OCI-LY7 (cell line): Measurements from ENCODE around the gene MAS1. TPM values are rescaled to one million over a fixed set of nuclear protein-coding genes. Genes with fewer than 3 reads are reported as not detected.

Experiments used
- BruUV-seq: library from RNA; stranded (reverse); fragments of 400-500 nt; replicated peaks from 2 replicates; lab custom pipeline; 2021; lab: Mats Ljungman, UMichigan
- CTCF ChIA-PET: fragments of 300-600 bp; sonication (Branson Sonifier 250); formaldehyde crosslinking; loops from one replicate; lab custom pipeline; 2022; ENCODE audit warnings: antibody characterized with exemption; ENCODE audit not compliant: unreplicated experiment; lab: Charles Lee
- POLR2A ChIA-PET: fragments of 300-600 bp; sonication (Branson Sonifier 250); formaldehyde crosslinking; loops from one replicate; lab custom pipeline; 2022; ENCODE audit warnings: antibody characterized with exemption; lab: Charles Lee
- DNase-seq: peaks from one replicate; pipeline ENCODE4 v3.0.0-alpha.2; 2015; ENCODE audit warnings: low spot score
- H2AFZ ChIP-seq: fragments of 200-600 bp; sonication (generic), shearing (Covaris generic); 2 replicates; pipeline ENCODE4 v1.6.1; 2014; ENCODE audit warnings: mild to moderate bottlenecking, antibody characterized with exemption, low read length, moderate library complexity
- H3K27ac ChIP-seq: fragments of 200-600 bp; sonication (generic); 2 replicates; pipeline ENCODE4 v1.5.1; 2014; ENCODE audit warnings: mixed run types, low read depth, mild to moderate bottlenecking, moderate library complexity, low read length, inconsistent platforms; ENCODE audit not compliant: poor library complexity, severe bottlenecking
- H3K36me3 ChIP-seq: fragments of 200-600 bp; sonication (generic); 2 replicates; pipeline ENCODE4 v1.6.1; 2014; ENCODE audit warnings: mild to moderate bottlenecking, antibody characterized with exemption, low read length, moderate library complexity, mixed read lengths; ENCODE audit not compliant: insufficient read depth
- H3K4me1 ChIP-seq: fragments of 200-600 bp; sonication (generic); 2 replicates; pipeline ENCODE4 v1.5.1; 2014; ENCODE audit warnings: mild to moderate bottlenecking, low read length; ENCODE audit not compliant: insufficient read depth, poor library complexity, severe bottlenecking
- H3K4me2 ChIP-seq: fragments of 200-600 bp; sonication (generic); 2 replicates; pipeline ENCODE4 v1.6.1; 2014; ENCODE audit warnings: mild to moderate bottlenecking, low read length
- H3K4me3 ChIP-seq: fragments of 200-600 bp; sonication (generic); 2 replicates; pipeline ENCODE4 v1.5.1; 2014; ENCODE audit warnings: mild to moderate bottlenecking, low read depth, low read length; ENCODE audit not compliant: poor library complexity, severe bottlenecking
- H3K79me2 ChIP-seq: fragments of 200-600 bp; sonication (generic); 2 replicates; pipeline ENCODE4 v1.6.1; 2016; ENCODE audit warnings: low read depth, mild to moderate bottlenecking, low read length, moderate library complexity, mixed read lengths; ENCODE audit not compliant: insufficient read depth
- H3K9me2 ChIP-seq: fragments of 200-600 bp; sonication (generic); 2 replicates; pipeline ENCODE4 v1.6.1; 2016; ENCODE audit warnings: mild to moderate bottlenecking, low read length, mixed read lengths; ENCODE audit not compliant: insufficient read depth
- H3K9me3 ChIP-seq: fragments of 200-600 bp; sonication (generic); 2 replicates; pipeline ENCODE4 v1.6.1; 2014; ENCODE audit warnings: mild to moderate bottlenecking, mixed run types, low read length, mixed read lengths
- H4K20me1 ChIP-seq: fragments of 200-600 bp; sonication (generic); 2 replicates; pipeline ENCODE4 v1.6.1; 2014; ENCODE audit warnings: mild to moderate bottlenecking, antibody characterized with exemption, low read length, moderate library complexity, mixed read lengths; ENCODE audit not compliant: insufficient read depth
- CTCF ChIP-seq: fragments of 200-600 bp; sonication (generic); conservative IDR thresholded peaks from 2 replicates; pipeline ENCODE4 v1.5.1; 2014; ENCODE audit warnings: mild to moderate bottlenecking, antibody characterized with exemption, low read length, moderate library complexity, mixed read lengths
- EZH2phosphoT487 ChIP-seq: fragments of 200-600 bp; sonication (generic); IDR thresholded peaks from 2 replicates; pipeline ENCODE4 v1.6.1; 2018; ENCODE audit warnings: low read depth, borderline replicate concordance, mild to moderate bottlenecking, mixed run types, antibody characterized with exemption, low read length, moderate library complexity, mixed read lengths
- intact Hi-C: fragments of 100-400 bp; cut with micrococcal nuclease; formaldehyde crosslinking; loops from one replicate; pipeline ENCODE4 v1.10.0; 2022; ENCODE audit not compliant: unreplicated experiment
- total RNA-seq, 2 experiments: library from RNA; depleted of rRNA in 1 of 2; stranded (reverse); fragments of >200 nt in 1 of 2; shearing (Covaris generic) in 1 of 2; gene quantifications; 2 replicates each; pipeline ENCODE4 v1.2.3, GENCODE V29; 2014 to 2022

Gene MAS1
- total RNA-seq, 2 experiments from 2014 or later = under 0.01 TPM; not detected in 1

- peak; percentile 58 for DNase-seq
- intact Hi-C loops = loop anchor here (1.0 to 2.0 kb wide), 3 partner anchors 62 to 162 kb away; partner anchors contain the start of gene MRPL18
- H4K20me1 ChIP-seq = no peaks in the 10 kb centered on the region
- ChIA-PET CTCF (interaction anchor here (0.6 kb wide), 1 partner anchor 679 kb away, joined by 3 read pairs; no protein-coding TSS in a partner anchor), POLR2A (interaction anchor here (0.7 kb wide), 1 partner anchor 19 kb away, joined by 3 read pairs; no protein-coding TSS in a partner anchor)
- H3K9me2 ChIP-seq = no peaks in the 10 kb centered on the region
- H2AFZ ChIP-seq = peak overlapping the region; percentile 45; the same call in 1 of the 2 replicates
- H3K36me3 ChIP-seq = no peaks in the 10 kb centered on the region
- no peak overlapping the region for H3K27ac ChIP-seq
- no peak overlapping the region for H3K4me2 ChIP-seq
- no peaks in the 10 kb centered on the region for H3K79me2 ChIP-seq
- no peak for TF ChIP-seq EZH2phosphoT487
- TF ChIP-seq CTCF = peak; percentile 81
- no TSS peak for BruUV-seq
- H3K4me3 ChIP-seq = no peak overlapping the region
- no peaks in the 10 kb centered on the region for H3K4me1 ChIP-seq
- H3K9me3 ChIP-seq = peaks cover 6% of the 10 kb centered on the region; the same call in 1 of the 2 replicates
These were observed 37.9 kb upstream of the MAS1 start for GRCh38 chr6:159852877-159853276.

- no TSS peak for BruUV-seq
- POLR2A ChIA-PET = interaction anchor here (0.6 to 0.7 kb wide), 2 partner anchors 23 to 262 kb away, joined by 3 to 4 read pairs; no protein-coding TSS in a partner anchor
- no peak for DNase-seq
- CTCF ChIA-PET = interaction anchor here (0.6 kb wide), 2 partner anchors 135 to 199 kb away, joined by 3 to 5 read pairs; no protein-coding TSS in a partner anchor
- Histone ChIP-seq H3K4me1 (no peaks in the 10 kb centered on the region), H4K20me1 (no peaks in the 10 kb centered on the region), H3K4me3 (no peak overlapping the region), H3K36me3 (no peaks in the 10 kb centered on the region), H3K9me3 (peaks cover 2% of the 10 kb centered on the region; the same call in 1 of the 2 replicates), H2AFZ (no peak overlapping the region), H3K9me2 (no peaks in the 10 kb centered on the region), H3K79me2 (no peaks in the 10 kb centered on the region), H3K4me2 (no peak overlapping the region), H3K27ac (no peak overlapping the region)
- TF ChIP-seq EZH2phosphoT487 (no peak), CTCF (no peak)
- intact Hi-C loops = loop anchor here (1.0 to 2.0 kb wide), 3 partner anchors 63 to 162 kb away; partner anchors contain the start of gene MRPL18
These were observed 37.0 kb upstream of the MAS1 start for GRCh38 chr6:159853754-159854153.

- intact Hi-C loops = no loop called here
- Histone ChIP-seq H3K27ac (no peak overlapping the region), H4K20me1 (no peaks in the 10 kb centered on the region), H2AFZ (no peak overlapping the region), H3K4me1 (no peaks in the 10 kb centered on the region), H3K9me2 (no peaks in the 10 kb centered on the region), H3K36me3 (no peaks in the 10 kb centered on the region), H3K4me2 (no peak overlapping the region), H3K79me2 (no peaks in the 10 kb centered on the region), H3K9me3 (no peaks in the 10 kb centered on the region), H3K4me3 (no peak overlapping the region)
- ChIA-PET CTCF (interaction anchor here (0.6 kb wide), 1 partner anchor 125 kb away, joined by 3 read pairs; no protein-coding TSS in a partner anchor), POLR2A (no interaction called here)
- DNase-seq = no peak
- no peak for TF ChIP-seq EZH2phosphoT487
- no peak for TF ChIP-seq CTCF
- BruUV-seq = no TSS peak
These were observed 35.8 kb upstream of the MAS1 start for GRCh38 chr6:159854959-159855358.
